GM18909 (cell line): ENCODE measurements around the gene ZSCAN1.

Experiments used
- ATAC-seq: cut with Tn5 transposase; IDR thresholded peaks from one replicate; pipeline ENCODE4 v1.9.1; 2021; ENCODE audit warnings: mild to moderate bottlenecking; ENCODE audit not compliant: unreplicated experiment, poor library complexity

ZSCAN1 gene

DNA sequence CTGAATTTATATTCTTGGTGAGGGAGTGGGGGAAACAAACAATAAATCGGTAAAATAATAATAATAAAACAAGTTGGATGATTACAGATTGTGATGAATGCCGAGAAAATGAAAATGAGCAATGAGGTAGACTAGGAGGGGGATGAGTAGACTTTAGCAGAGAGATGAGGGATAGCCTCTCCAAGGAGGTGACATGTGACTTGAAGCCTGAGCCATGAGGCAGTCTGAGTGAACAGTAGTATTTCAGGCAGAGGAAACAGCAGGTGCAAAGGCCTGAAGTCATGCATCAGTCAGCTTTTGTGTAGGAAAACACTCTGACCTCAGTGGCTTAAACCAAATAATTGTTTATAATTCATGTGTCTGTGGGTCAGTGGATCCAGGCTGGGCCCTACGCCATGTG is 29.9 kb downstream of the ZSCAN1 start:
- no peak for ATAC-seq

- no peak for ATAC-seq
Measured at GRCh38 chr19:58067240-58067912, 33.6 kb downstream of the ZSCAN1 start.

- ATAC-seq, result no peak
Measured at GRCh38 chr19:58079792-58080191, 46.0 kb downstream of the ZSCAN1 start.

- ATAC-seq, result no peak
Measured at GRCh38 chr19:58083021-58083420, 49.2 kb downstream of the ZSCAN1 start.

DNA sequence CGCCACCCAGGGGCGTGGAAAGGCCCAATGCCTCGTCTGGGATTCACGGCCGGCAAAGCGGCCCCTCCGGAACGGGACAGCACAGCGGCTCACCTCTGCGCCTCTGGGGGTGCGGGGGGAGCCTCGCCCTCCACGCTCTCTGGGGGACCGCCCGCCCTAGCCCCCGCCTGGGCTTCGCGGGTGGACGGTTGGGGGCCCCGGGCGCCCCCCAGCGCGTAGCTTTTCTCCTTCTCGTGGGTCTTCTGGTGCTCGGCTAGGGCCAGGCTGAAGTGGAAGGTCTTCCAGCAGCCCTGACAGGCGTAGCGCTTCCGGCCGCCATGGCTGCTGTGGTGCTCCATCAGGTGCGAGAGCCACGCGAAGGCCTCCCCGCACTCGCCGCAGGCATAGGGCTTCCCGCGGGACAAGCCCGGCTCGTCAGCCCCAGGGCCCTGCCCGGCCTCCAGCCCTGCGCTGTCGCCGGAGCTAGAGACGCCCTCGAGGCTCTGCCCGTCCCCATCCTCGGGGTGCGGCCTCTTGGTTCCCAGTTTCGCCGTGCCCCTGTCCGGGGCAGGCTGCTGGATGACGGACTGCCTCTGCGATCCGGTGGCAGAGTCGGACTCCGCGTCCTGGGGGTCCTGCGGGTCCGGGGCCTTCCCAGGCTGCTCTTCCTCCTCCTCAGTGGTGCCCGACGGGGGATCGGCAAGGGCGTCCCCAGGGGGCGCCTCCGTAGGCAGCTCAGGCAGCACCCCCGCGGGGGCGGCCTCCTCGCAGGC is 50.9 kb downstream of the ZSCAN1 start:
- no peak for ATAC-seq

DNA sequence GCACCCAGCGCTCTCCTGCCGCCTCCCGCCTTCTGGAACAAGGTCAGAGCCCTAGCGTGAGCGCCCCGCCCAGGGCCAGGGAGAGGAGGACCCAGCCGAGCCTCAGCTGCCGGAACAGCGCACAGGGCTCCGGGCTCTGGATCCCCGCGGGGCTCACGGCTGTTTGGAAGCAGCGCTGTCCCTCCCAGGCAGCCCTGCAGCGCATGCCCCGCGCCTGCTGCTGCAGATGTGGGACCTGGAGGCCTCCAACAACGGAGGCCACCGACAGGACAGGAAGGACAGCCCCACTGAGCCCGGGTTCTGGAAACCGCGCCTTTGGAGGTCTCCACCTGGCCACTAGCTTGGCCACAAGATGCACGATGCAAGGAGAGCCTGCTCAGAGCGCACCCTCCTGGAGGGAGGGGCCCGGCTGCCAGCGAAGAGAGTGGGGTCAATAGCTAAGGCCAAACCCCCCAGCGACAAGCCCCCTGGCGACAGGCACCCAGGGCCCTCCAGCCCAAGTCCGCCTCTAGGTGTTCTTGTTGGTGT is 51.6 kb downstream of the ZSCAN1 start:
- no peak for ATAC-seq

GRCh38 chr19:58086825-58087710 is 53.2 kb downstream of the ZSCAN1 start:
- ATAC-seq, result no peak

- ATAC-seq, result no peak
Measured at GRCh38 chr19:58088521-58089052, 54.8 kb downstream of the ZSCAN1 start.

DNA sequence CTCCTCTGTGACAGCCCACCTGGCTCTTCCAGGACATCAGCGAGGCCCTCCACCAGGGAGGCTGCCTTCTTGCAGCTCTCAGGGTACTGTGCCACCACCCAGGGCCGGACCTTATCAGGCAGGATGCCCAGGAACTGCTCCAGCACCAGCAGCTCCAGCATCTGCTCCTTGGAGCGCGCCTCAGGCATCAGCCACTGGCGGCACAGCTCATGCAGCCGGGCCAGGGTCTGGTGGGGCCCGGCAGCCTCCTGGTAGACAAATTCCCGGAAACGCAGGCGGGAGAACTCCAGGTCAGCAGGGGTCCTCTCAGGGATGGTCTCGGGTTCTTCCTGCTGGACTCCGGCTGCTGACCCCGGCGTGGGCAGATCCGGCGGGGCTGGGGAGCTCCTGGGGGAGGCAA is 56.0 kb downstream of the ZSCAN1 start:
- no peak for ATAC-seq

DNA sequence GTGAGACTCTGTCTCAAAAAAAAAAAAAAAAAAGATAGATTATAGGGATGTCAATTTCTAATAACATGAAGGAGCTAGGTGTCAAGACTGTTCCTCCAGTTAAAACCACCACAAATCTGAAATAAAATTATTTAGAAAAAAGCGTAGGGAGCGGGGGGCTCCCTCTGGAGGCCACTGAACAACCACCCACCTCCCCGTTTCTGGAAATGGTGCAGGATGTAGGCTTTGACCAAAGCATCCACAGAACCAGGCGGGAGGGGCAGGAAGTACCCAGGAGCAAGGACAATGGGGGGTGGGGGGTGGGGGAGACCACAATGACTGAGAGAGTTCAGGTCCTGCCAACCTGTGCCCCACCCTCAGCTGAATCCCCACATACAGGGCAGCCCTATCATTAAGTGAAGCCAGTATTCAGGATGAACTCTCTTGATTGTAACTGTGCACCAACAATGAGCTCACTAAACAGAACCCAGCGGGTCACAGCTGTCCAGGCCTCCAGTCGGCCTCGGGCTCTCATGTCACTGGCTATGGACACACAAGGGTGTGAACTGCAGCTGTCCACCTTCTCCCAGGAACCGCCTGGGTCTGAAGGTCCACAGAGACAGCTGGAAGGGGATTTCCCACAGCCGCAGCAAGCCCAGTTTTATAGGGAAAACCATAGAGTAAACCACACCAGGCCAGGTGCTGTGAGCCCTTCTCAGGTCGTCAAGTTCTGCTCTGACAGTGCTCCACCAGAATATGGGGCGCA is 57.6 kb downstream of the ZSCAN1 start:
- ATAC-seq, result no peak

DNA sequence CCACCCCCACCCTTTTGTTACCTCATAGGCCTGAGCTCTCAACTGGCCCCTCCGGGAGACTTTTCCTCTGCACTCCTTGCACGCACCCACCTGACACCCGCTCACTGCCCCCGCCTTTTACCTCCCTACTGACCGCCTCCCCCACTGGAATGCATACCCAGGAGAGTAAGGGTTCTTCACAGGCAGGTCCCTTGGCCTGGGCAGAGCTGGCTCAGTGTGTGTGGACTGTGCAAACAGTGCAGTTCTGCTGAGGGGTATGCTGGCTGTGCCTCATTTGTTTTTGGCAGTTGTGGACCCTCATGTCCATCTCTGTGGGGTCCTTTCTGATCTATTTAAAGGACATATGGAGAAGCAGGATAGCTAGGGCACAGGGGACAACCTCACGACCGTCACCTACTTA is 59.2 kb downstream of the ZSCAN1 start:
- no peak for ATAC-seq

DNA sequence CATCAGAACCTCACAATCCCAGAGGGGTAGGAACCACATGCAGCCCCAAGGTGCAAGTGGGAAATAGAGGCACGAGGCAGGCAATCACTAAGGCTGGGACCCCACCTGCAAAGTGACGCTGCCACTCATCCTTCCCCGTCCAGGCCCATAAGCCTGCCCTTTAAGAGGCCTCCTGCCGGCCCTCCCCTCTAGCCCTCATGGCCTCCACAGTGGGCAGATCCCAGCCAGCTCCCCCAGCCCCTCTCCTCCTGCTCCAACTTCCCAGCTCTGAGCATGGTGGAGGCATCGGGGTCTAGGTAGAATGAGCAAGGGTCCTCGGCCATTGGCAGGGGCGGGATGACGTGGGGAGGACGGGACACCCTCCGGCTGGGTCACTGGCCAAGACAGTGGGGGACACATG is 61.5 kb downstream of the ZSCAN1 start:
- ATAC-seq, result no peak

DNA sequence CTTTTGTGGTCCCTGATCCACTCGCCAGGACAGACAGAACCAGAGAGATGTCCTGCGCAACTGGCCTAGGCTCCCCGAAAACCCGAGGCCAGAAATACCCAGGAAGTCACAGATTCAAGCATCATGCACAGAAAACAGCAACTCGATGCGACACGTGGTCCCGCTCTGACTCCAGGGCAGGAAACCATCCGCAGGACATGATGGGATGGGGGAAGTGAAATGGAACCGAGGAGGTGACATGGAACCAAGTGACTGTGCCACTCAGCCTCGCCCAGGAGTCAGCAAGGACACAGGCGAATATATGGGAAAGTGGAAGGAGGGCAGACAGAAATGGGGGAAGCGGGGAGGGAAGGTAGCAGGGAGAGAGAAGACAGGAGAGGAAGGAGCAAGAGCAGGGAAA is 63.1 kb downstream of the ZSCAN1 start:
- ATAC-seq, result no peak

DNA sequence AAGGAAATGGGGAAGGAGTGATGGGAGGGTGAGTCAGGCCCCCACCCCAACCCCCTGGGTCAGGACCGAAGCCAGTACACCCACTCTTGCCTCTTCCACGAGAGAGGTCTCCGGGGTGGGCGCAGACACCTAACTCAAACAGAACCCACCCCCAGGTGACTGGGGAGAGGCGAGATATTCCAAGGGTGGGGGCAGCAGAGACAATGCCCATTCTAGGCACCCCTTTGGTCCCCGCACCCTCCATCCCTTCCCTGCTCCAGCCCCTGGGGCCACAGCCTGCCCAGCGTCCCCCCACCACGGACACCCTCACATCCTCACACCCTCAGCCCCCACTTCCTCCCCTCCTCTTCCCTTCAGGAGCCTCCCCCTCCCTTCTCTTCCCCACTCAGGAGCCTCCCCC is 63.5 kb downstream of the ZSCAN1 start:
- ATAC-seq, result no peak

GRCh38 chr19:58097781-58098681 is 64.2 kb downstream of the ZSCAN1 start, which contains the start of gene ZSCAN18:
Gene ZSCAN18, minus strand, starts transcription at chr19:58098231. Its CDS starts 7,964 bp downstream, at chr19:58090267.
- ATAC-seq, result peak; percentile 87

DNA sequence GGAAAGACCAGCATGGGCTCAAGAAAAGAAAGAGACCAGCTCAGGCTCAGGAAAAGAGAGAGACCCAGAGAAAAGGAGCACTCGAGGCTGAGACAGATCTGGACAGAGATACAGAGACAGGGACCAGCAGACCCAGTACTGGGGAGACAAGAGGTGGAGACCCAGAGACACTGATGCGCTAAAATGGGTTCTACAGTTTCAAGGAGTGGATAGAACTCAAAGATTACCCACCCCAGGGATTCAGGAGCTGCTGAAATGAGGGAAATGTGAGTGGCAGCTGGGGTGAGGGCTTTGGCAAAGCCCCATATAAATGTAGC is 64.8 kb downstream of the ZSCAN1 start:
- ATAC-seq, result no peak
